GM12892 (cell line): Measurements from ENCODE around the gene DENND5B.

Experiments
- DNase-seq: peaks from one replicate; pipeline ENCODE4 v3.0.0; 2011; ENCODE audit not compliant: insufficient read length
- FAIRE-seq: peaks from 2 replicates; lab custom pipeline; 2011; peaks lifted over from hg19 to GRCh38; lab: Jason Lieb, UNC
- POLR2A ChIP-seq: IDR thresholded peaks from 2 replicates; pipeline ENCODE4 v1.6.1; 2011; ENCODE audit warnings: low read depth, low read length, control low read depth
- POLR2AphosphoS5 ChIP-seq: IDR thresholded peaks from 2 replicates; pipeline ENCODE4 v1.6.1; 2011; ENCODE audit warnings: low read depth, low read length, control low read depth
- TAF1 ChIP-seq: IDR thresholded peaks from 2 replicates; pipeline ENCODE4 v1.6.1; 2011; ENCODE audit warnings: low read depth, mild to moderate bottlenecking, control low read depth, low read length, borderline replicate concordance

DENND5B gene

GRCh38 chr12:31353750-31354708 lies 236.9 kb downstream of the DENND5B start:
- TF ChIP-seq POLR2AphosphoS5 (no peak), TAF1 (no peak), POLR2A (no peak)
- FAIRE-seq (peak; percentile 77), DNase-seq (no peak)

DNA sequence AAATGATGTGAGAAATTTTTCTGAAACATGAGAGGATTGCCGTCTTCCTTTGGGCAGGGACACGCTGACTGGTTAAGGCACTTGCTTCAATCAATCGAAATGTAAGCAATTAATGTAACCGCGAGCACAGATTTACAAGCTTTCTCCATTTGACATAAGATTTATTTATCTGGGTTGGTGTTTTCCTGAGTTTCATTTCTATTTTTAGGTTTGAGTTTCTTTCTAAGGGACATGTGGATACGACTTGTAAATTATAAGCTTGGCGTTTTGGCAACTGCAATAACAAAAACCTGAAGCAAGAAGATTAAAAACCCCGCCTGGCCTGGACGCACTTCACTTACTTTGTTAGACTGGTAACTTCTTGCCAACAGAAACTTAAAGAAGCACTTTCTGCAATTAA lies 244.7 kb downstream of the DENND5B start:
- FAIRE-seq (no peak), DNase-seq (no peak)
- TF ChIP-seq POLR2AphosphoS5 (no peak), TAF1 (no peak), POLR2A (no peak)

DNA sequence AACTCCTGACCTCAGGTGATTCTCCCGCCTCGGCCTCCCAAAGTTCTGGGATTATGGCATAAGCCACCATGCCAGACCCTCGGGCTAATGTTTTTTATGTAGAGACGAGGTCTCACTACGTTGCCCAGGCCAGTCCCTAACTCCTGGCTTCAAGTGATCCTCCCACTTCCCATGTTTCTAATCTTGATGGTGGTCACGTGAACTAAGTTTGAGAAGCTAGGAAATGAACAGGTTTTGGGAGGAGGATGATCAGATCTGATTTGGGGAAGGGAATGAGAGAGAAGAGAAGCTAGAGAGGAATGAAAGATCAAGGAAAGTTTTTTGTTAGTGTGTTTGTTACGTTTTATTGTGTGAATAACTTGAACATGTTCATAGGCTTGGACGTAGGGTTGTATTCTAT lies 247.8 kb downstream of the DENND5B start:
- DNase-seq (no peak), FAIRE-seq (no peak)
- TF ChIP-seq TAF1 (no peak), POLR2AphosphoS5 (no peak), POLR2A (no peak)

DNA sequence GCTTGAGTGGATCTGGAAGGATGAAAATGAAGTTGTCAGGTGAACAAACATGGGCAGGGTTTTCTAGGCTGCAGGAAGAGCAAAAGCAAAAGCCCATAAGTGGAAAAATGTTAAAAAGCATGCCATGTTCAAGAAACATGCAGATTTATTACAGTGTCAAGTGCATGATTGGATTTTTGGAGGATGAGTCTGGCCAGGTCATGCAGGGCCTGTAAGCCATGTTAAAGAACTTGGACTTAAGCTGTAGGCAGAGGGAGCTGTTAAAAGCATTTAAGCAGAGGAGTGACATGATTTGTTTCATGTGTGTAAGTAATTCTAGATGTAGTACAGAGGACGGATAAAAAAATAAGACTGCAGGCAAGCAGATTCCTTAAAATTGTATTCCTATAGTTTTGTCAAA lies 248.7 kb downstream of the DENND5B start:
- no peak for TF ChIP-seq TAF1
- no peak for TF ChIP-seq POLR2AphosphoS5
- TF ChIP-seq POLR2A = no peak
- no peak for FAIRE-seq
- DNase-seq = no peak

GRCh38 chr12:31339831-31340622 lies 250.9 kb downstream of the DENND5B start:
- FAIRE-seq (no peak), DNase-seq (no peak)
- no peak for TF ChIP-seq TAF1
- TF ChIP-seq POLR2A = no peak
- no peak for TF ChIP-seq POLR2AphosphoS5

GRCh38 chr12:31337952-31338351 lies 253.0 kb downstream of the DENND5B start:
- DNase-seq = no peak
- no peak for TF ChIP-seq POLR2AphosphoS5
- TF ChIP-seq POLR2A = no peak
- no peak for TF ChIP-seq TAF1
- no peak for FAIRE-seq
